Breast epithelium (tissue), 4 donors: ENCODE data around the gene MARCHF7. TPM values are rescaled to one million over a fixed set of nuclear protein-coding genes. Genes with fewer than 3 reads are reported as not detected.
"Not testable (repeated sequence)": the region's sequence is repeated elsewhere in the genome, so short reads cannot be mapped to it uniquely, and the experiment has no call there.

ENCODE experiments used
- DNase-seq, 2 donors: peaks; one replicate each; pipeline ENCODE4 v3.0.0-alpha.2; 2019; ENCODE audit warnings: low spot score in 2 of 2
- H3K27ac ChIP-seq, 2 donors: fragments of 200-600 bp; sonication (generic) in 1 of 2; one replicate each; pipeline ENCODE4 v1.5.1; 2016 to 2019; ENCODE audit warnings: mild to moderate bottlenecking in 1 of 2
- H3K27me3 ChIP-seq, 2 donors: fragments of 200-600 bp; sonication (generic) in 1 of 2; one replicate each; pipeline versions ENCODE4 v1.5.1 to v1.6.0; 2017 to 2019; ENCODE audit warnings: control low read depth in 1 of 2, mild to moderate bottlenecking in 1 of 2
- H3K36me3 ChIP-seq: fragments of 200-600 bp; one replicate; pipeline ENCODE4 v1.5.1; 2019
- H3K4me1 ChIP-seq, 2 donors: fragments of 200-600 bp; sonication (generic); one replicate each; pipeline ENCODE4 v1.5.1; 2016 to 2019; ENCODE audit warnings: control low read depth in 1 of 2
- H3K4me3 ChIP-seq, 3 donors: fragments of 200-600 bp; sonication (generic); 1 replicate in 2 of 3; 2 replicates in 1 of 3; pipeline ENCODE4 v1.5.1; 2016 to 2019; ENCODE audit warnings: mild to moderate bottlenecking in 3 of 3, moderate library complexity in 2 of 3
- H3K9me3 ChIP-seq, 2 donors: fragments of 200-600 bp; sonication (generic) in 1 of 2; one replicate each; pipeline ENCODE4 v1.5.1; 2016 to 2019; ENCODE audit warnings: control low read depth in 1 of 2
- POLR2A ChIP-seq: fragments of 450-650 bp; IDR thresholded peaks from one replicate; pipeline ENCODE4 v1.6.1; 2016; ENCODE audit warnings: antibody characterized with exemption, mild to moderate bottlenecking, moderate library complexity
- POLR2AphosphoS5 ChIP-seq, 3 donors: sonication (generic); formaldehyde crosslinking; IDR thresholded peaks; one replicate each; pipeline ENCODE4 v1.6.1; 2017; ENCODE audit warnings: antibody characterized with exemption in 3 of 3
- intact Hi-C: fragments of 100-400 bp; cut with DNase I; formaldehyde crosslinking; loops from one replicate; pipeline ENCODE4 v1.15.1; 2023; ENCODE audit warnings: low total_unique reads
- total RNA-seq, 3 donors: library from RNA; depleted of rRNA; stranded (reverse); fragments of >200 nt; gene quantifications; one replicate each; pipeline ENCODE4 v1.1.0, GENCODE V29; 2016
- TF ChIP-seq, protein P1 (sequence below), 3 donors: fragments of 450-650 bp; IDR thresholded peaks; one replicate each; pipeline ENCODE4 v1.5.1; 2016 to 2017; ENCODE audit warnings: antibody characterized with exemption in 3 of 3, mild to moderate bottlenecking in 3 of 3, moderate library complexity in 3 of 3

Gene MARCHF7, protein sequence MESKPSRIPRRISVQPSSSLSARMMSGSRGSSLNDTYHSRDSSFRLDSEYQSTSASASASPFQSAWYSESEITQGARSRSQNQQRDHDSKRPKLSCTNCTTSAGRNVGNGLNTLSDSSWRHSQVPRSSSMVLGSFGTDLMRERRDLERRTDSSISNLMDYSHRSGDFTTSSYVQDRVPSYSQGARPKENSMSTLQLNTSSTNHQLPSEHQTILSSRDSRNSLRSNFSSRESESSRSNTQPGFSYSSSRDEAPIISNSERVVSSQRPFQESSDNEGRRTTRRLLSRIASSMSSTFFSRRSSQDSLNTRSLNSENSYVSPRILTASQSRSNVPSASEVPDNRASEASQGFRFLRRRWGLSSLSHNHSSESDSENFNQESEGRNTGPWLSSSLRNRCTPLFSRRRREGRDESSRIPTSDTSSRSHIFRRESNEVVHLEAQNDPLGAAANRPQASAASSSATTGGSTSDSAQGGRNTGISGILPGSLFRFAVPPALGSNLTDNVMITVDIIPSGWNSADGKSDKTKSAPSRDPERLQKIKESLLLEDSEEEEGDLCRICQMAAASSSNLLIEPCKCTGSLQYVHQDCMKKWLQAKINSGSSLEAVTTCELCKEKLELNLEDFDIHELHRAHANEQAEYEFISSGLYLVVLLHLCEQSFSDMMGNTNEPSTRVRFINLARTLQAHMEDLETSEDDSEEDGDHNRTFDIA
- total RNA-seq: 100 to 1,000 TPM in 2 of 3 donors, 10 to 100 TPM in 1; 85.9 to 154 (median 128) TPM

DNA sequence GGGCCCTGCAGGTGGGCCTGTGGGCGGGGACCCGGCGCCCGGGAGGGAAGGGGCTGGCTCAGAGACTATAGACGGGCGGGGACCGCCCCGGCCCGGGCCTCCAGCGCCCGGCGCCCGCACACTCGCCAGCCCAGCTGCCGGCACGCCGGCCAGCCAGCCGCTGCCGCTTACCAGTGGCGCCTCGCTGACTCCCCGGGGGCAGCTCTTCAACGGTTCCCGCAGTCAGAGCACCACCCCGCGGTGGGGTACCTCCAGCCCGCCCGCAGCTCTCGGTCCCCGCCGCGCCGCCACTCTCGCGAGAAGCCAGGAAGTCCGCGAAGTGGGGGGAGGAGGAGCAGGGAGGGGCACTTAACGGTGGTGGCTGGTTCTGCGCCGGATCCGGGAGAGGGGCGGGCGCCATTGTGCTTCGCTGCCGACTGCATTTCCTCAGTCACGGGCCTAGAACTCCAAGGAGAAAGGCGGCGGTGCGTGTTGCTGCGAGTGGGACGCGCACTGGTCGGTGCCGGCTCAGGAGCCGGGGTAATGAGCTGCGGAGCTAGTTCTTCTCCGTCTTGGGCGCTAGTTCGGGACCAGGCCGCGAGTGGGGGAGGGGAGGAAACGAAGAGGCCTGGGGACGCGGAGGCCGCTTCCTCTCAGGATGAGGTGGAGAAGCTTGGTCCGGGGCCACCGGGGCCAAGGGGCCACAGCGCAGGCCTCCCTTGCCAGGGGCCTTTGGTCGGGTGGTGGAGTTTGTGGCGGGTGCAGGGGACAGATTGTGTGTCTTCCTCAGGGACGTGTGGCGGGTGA, at the start of gene MARCHF7:
Gene MARCHF7, plus strand, starts transcription at position 364 of the 786 bp plus-strand sequence. CDS start 16,517 bp downstream, outside the sequence.
- Histone ChIP-seq H3K27ac (peak within 1 kb of the TSS; percentile 97 to 99), H3K9me3 (no peaks in the 10 kb centered on the region), H3K4me3 (peak within 1 kb of the TSS; percentile 84 to 99 (median 94)), H3K27me3 (no peaks in the 10 kb centered on the region), H3K4me1 (peaks cover 0 to 23% of the 10 kb centered on the region in 2 donors), H3K36me3 (peaks cover 3% of the 10 kb centered on the region)
- peak; percentile 94 for DNase-seq
- intact Hi-C loops: no loop called here
- TF ChIP-seq POLR2A: peak; percentile 98
- TF ChIP-seq, protein P1, sequence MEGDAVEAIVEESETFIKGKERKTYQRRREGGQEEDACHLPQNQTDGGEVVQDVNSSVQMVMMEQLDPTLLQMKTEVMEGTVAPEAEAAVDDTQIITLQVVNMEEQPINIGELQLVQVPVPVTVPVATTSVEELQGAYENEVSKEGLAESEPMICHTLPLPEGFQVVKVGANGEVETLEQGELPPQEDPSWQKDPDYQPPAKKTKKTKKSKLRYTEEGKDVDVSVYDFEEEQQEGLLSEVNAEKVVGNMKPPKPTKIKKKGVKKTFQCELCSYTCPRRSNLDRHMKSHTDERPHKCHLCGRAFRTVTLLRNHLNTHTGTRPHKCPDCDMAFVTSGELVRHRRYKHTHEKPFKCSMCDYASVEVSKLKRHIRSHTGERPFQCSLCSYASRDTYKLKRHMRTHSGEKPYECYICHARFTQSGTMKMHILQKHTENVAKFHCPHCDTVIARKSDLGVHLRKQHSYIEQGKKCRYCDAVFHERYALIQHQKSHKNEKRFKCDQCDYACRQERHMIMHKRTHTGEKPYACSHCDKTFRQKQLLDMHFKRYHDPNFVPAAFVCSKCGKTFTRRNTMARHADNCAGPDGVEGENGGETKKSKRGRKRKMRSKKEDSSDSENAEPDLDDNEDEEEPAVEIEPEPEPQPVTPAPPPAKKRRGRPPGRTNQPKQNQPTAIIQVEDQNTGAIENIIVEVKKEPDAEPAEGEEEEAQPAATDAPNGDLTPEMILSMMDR (IDR thresholded peaks at IDR 0.05): peak; percentile 5 to 37 (median 30)
- TF ChIP-seq POLR2AphosphoS5 (IDR thresholded peaks at IDR 0.05): peak; percentile 96 to 99 (median 98)

DNA sequence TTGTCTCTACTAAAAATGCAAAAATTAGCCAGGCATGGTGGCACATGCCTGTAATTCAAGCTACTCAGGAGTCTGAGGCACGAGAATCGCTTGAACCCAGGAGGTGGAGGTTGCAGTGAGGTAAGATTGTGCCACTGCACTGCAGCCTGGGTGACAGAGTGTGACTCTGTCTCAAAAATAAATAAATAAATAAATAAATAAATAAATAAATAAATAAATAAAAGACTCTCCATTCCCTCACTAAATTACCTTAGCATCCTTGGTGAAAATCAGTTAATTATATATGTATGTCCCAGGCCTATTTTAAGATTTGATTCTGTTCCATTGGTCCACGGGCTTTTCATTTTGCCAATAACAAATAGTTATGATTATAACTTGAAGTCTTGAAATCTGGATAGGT, 44.9 kb upstream of the MARCHF7 start:
- H3K27ac ChIP-seq, H3K4me3 ChIP-seq, H3K36me3 ChIP-seq, H3K9me3 ChIP-seq, DNase-seq, H3K27me3 ChIP-seq, H3K4me1 ChIP-seq, intact Hi-C loops: not testable (repeated sequence)

DNA sequence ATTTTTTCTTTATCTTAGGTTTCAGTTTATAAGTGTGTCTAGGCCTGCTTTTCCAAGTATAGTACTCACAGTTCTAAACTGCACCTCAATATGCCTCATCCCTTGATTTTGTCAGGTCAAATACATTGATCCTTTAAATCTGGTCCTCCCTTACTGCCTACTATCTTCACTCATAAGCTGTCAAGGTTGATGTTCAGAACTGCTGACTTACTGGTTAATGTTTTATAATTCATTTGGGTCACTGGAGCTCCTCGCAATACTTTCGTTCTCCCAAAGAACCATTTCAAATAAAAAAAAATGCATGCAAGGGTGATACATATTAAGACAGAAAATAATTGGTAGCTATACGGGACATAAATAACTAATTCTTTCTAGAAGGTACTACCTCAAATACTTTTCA, 41.3 kb upstream of the MARCHF7 start:
- intact Hi-C loops: loop anchor here (10.0 kb wide), 1 partner anchor 194 kb away; no protein-coding TSS in a partner anchor
- Histone ChIP-seq H3K4me1 (no peaks in the 10 kb centered on the region), H3K27ac (no peak overlapping the region), H3K4me3 (no peak overlapping the region), H3K27me3 (no peaks in the 10 kb centered on the region), H3K9me3 (no peaks in the 10 kb centered on the region), H3K36me3 (peaks cover 6% of the 10 kb centered on the region)
- no peak for DNase-seq
- TF ChIP-seq, protein P1 (IDR thresholded peaks at IDR 0.05): no peak
- no peak for TF ChIP-seq POLR2A
- no peak for TF ChIP-seq POLR2AphosphoS5 (IDR thresholded peaks at IDR 0.05)

DNA sequence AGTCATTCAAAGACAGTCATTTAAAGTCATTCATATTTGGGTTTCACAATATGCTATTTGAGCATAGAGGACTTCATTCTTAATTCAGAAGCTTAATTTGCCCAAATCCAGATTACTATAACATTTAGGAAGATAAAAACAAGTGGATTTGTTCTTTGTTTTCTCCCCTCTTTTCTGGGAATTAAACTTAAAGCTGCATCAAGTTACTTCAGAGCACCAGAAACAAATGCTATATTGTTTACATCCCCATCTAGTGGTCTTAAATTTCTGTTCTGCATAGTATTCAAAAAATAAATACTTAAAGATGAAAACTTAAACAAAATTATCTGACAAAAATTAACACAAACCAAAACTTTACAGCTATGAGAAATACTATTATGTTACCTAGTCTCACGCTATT, 34.7 kb upstream of the MARCHF7 start:
- H3K9me3 ChIP-seq: no peaks in the 10 kb centered on the region
- no peak for DNase-seq
- H3K4me1 ChIP-seq: no peaks in the 10 kb centered on the region
- H3K4me3 ChIP-seq: no peak overlapping the region
- H3K27me3 ChIP-seq: no peaks in the 10 kb centered on the region
- H3K36me3 ChIP-seq: no peaks in the 10 kb centered on the region
- TF ChIP-seq POLR2AphosphoS5 (IDR thresholded peaks at IDR 0.05): no peak
- TF ChIP-seq, protein P1 (IDR thresholded peaks at IDR 0.05): no peak
- TF ChIP-seq POLR2A: no peak
- intact Hi-C loops: loop anchor here (10.0 kb wide), 1 partner anchor 187 kb away; no protein-coding TSS in a partner anchor
- no peak overlapping the region for H3K27ac ChIP-seq

DNA sequence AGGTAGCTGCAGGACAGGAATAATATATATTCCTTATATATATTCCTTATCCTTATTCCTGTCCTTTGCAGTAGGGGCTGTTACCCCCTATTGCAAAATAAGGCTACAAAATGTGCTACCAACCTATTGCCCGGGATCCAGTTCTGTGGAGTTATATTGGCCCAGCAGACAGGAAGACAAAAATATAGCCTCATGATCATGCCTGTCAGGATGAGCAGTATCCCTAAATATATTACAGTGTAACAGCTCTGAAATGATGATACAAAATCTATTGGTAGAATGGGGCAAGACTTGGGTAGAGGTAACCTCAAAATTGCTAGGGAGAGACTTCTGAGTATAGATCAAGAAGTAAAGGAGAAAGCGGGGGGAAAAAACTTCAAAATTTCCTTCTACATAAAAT, 31.6 kb upstream of the MARCHF7 start:
- Histone ChIP-seq H3K36me3 (no peaks in the 10 kb centered on the region), H3K27me3 (no peaks in the 10 kb centered on the region), H3K27ac (no peak overlapping the region), H3K4me3 (no peak overlapping the region), H3K9me3 (no peaks in the 10 kb centered on the region), H3K4me1 (no peaks in the 10 kb centered on the region)
- intact Hi-C loops: no loop called here
- TF ChIP-seq POLR2A: no peak
- TF ChIP-seq, protein P1 (IDR thresholded peaks at IDR 0.05): no peak
- TF ChIP-seq POLR2AphosphoS5 (IDR thresholded peaks at IDR 0.05): no peak
- no peak for DNase-seq
